Breast epithelium (tissue), 3 donors: Measurements from ENCODE around the gene IGFBP7.

Experiments used
- CTCF ChIP-seq, 3 donors: fragments of 450-650 bp; IDR thresholded peaks; one replicate each; pipeline ENCODE4 v1.5.1; 2016 to 2017; ENCODE audit warnings: antibody characterized with exemption in 3 of 3, mild to moderate bottlenecking in 3 of 3, moderate library complexity in 3 of 3
- POLR2A ChIP-seq: fragments of 450-650 bp; IDR thresholded peaks from one replicate; pipeline ENCODE4 v1.6.1; 2016; ENCODE audit warnings: antibody characterized with exemption, mild to moderate bottlenecking, moderate library complexity

- TF ChIP-seq CTCF (IDR thresholded peaks at IDR 0.05) = no peak
- TF ChIP-seq POLR2A = no peak
Measured at GRCh38 chr4:57149833-57150232, 39.6 kb upstream of the IGFBP7 start.
